ENCODE measurements around the gene BBS2. TPM values are rescaled to one million over a fixed set of nuclear protein-coding genes. Genes with fewer than 3 reads are reported as not detected.

BBS2 gene
- total RNA-seq, 4 donors from 2014 or later = 22.9 to 66.0 (median 39.6) TPM

DNA sequence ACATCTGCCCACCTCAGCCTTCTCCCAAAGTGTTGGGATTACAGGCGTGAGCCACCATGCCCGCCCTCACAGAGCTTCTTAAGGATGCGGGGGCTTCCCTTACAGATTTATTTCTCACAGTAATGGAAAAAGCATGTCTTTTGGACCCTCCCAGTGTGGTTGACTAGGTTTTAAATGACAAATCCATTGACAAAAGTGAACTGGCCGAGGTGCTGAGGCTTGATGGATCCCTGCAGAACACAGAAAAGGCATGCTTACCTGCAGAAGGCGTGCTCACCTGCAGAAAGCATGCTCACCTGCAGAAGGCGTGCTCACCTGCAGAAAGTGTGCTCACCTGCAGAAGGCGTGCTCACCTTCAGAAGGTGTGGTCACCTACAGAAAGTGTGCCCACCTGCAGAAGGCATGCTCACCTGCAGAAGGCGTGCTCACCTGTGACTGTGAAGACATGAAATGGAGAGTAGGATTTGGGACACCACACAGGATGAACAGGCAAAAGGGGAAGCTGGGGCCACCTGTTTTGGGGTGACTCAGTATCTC, 15.1 kb upstream of the BBS2 start:
- no peak for DNase-seq

DNA sequence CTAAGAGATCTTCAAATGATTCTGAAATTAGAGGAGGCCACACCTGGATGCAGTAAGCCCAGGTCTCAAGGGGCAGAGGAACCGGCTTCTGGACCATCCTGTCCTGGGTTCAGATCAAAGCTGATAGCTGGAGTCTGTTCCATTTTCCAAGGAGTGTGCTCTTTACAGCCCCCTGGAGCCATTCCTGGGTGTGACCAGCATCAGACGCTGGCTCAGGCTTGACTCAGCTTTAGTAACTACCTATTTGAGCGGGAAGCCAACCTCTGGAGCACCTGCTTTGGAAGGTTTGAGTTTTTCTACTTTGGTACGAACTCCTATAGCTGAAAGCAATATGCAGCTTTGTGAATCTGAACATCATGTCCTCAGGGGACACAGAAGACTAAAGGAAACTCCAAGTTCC, 12.9 kb upstream of the BBS2 start:
- no peak for TF ChIP-seq POLR2A (IDR thresholded peaks at IDR 0.05)
- TF ChIP-seq, protein P1, sequence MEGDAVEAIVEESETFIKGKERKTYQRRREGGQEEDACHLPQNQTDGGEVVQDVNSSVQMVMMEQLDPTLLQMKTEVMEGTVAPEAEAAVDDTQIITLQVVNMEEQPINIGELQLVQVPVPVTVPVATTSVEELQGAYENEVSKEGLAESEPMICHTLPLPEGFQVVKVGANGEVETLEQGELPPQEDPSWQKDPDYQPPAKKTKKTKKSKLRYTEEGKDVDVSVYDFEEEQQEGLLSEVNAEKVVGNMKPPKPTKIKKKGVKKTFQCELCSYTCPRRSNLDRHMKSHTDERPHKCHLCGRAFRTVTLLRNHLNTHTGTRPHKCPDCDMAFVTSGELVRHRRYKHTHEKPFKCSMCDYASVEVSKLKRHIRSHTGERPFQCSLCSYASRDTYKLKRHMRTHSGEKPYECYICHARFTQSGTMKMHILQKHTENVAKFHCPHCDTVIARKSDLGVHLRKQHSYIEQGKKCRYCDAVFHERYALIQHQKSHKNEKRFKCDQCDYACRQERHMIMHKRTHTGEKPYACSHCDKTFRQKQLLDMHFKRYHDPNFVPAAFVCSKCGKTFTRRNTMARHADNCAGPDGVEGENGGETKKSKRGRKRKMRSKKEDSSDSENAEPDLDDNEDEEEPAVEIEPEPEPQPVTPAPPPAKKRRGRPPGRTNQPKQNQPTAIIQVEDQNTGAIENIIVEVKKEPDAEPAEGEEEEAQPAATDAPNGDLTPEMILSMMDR (IDR thresholded peaks at IDR 0.05) = no peak
- no peak for DNase-seq
- no peaks in the 10 kb centered on the region for H3K27me3 ChIP-seq
- H3K4me1 ChIP-seq = no peaks in the 10 kb centered on the region
- H3K27ac ChIP-seq = no peak overlapping the region
- no peaks in the 10 kb centered on the region for H3K9me3 ChIP-seq
- no peak overlapping the region for H3K4me3 ChIP-seq
- H3K36me3 ChIP-seq = no peaks in the 10 kb centered on the region

More for the DNA sequence above, 15.1 kb upstream of the BBS2 start:
- TF ChIP-seq, protein P1 (IDR thresholded peaks at IDR 0.05) = peak in 3 of 6 experiments; percentile 13 to 21 (median 15)
- TF ChIP-seq POLR2A (IDR thresholded peaks at IDR 0.05) = no peak
- no peaks in the 10 kb centered on the region for H3K27me3 ChIP-seq
- H3K9me3 ChIP-seq = no peaks in the 10 kb centered on the region
- H3K4me3 ChIP-seq = no peak overlapping the region
- H3K36me3 ChIP-seq = no peaks in the 10 kb centered on the region
- H3K27ac ChIP-seq = no peak overlapping the region
- no peaks in the 10 kb centered on the region for H3K4me1 ChIP-seq

DNA sequence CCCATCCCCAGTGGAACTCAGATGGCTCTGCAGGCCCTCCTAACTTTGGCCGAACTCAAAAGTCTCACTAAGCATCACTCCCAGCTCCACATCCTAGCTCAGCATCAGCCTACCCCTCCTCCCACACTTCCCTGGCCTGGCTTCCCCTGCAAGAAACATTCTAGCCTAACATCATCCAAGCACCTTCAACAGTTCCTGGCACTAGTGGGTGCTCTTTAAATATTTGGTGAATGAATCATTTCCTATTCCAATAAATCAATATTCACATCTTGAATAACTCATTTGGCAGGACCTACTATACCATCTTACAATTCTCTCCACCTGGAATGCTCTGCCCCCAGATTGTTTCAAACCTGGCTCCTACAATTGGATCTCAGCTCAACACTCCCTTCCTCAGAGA, 11.0 kb upstream of the BBS2 start:
- DNase-seq = no peak
- no peaks in the 10 kb centered on the region for H3K27me3 ChIP-seq
- H3K27ac ChIP-seq = no peak overlapping the region
- TF ChIP-seq, protein P1 (IDR thresholded peaks at IDR 0.05) = no peak
- no peak for TF ChIP-seq POLR2A (IDR thresholded peaks at IDR 0.05)
- H3K9me3 ChIP-seq = no peaks in the 10 kb centered on the region
- H3K36me3 ChIP-seq = no peaks in the 10 kb centered on the region
- no peak overlapping the region for H3K4me3 ChIP-seq
- no peaks in the 10 kb centered on the region for H3K4me1 ChIP-seq

DNA sequence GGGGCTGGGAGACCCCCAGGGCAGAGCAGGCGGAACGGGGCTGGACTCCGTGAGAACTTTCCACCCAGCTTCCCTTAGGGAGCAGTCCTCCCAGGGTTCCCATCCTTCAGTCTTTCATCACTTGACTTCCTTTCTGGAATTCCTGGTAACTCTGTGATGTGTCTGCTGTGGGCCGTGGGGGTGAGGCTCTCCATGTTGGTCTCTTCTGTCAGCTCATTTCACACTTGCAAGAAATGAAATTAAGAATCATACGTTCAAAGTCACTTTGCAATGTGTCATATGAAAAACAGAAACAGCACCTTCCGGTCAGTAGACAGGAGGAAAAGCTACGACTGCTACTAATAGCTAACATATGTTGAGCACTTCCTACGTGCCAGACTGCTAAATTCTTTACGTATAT, 5.4 kb upstream of the BBS2 start:
- no peak for DNase-seq
- Histone ChIP-seq H3K9me3 (no peaks in the 10 kb centered on the region), H3K4me1 (peaks cover 0 to 5% (median 3%) of the 10 kb centered on the region in 4 donors), H3K27me3 (no peaks in the 10 kb centered on the region), H3K36me3 (no peaks in the 10 kb centered on the region), H3K27ac (no peak overlapping the region), H3K4me3 (no peak overlapping the region)
- TF ChIP-seq POLR2A (IDR thresholded peaks at IDR 0.05) = no peak
- TF ChIP-seq, protein P1 (IDR thresholded peaks at IDR 0.05) = no peak

DNA sequence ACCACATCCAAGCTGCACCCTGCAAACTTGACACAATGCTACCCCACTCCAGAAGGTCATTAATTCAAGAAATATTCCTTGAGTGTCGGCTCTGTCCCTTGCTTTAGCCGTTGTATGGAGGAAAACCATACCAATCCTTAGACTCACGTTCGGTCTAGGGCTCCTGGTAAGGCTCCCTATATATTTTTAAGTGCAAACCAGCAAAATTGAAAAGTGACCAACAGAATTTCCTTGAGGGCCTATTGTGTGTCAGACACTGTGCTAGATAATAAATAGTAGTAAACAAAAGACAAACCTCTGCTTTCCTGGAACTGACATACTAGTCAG, 390 bp upstream of the BBS2 start:
- no peaks in the 10 kb centered on the region for H3K27me3 ChIP-seq
- peaks cover 3 to 31% (median 7%) of the 10 kb centered on the region in 4 donors for H3K4me1 ChIP-seq
- TF ChIP-seq POLR2A (IDR thresholded peaks at IDR 0.05) = no peak
- TF ChIP-seq, protein P1 (IDR thresholded peaks at IDR 0.05) = no peak
- no peaks in the 10 kb centered on the region for H3K36me3 ChIP-seq
- no peaks in the 10 kb centered on the region for H3K9me3 ChIP-seq
- H3K27ac ChIP-seq = peak overlapping the region; percentile 79 to 97 (median 88)
- peak overlapping the region; percentile 68 to 94 (median 78) for H3K4me3 ChIP-seq
- no peak for DNase-seq

DNA sequence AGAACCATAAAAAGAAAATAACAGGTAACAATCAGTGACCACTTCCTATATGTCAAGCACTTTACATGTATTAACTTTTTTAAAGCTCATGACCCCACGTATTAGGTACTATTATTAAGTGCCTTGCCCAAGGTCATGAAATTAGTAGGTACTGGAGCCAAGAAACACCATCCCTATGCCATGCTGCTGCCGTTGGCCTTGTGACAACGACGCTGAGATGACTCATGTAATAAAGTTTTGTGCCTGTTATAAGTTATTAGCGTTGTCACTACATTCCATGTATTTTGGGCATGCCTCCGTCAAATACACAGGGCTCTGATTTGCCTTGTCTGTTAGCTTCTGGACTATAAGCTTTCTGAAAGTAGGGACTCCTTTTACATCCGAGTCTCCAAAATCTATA, 1.4 kb downstream of the BBS2 start:
- no peaks in the 10 kb centered on the region for H3K27me3 ChIP-seq
- no peaks in the 10 kb centered on the region for H3K36me3 ChIP-seq
- peak overlapping the region in 1 of 4 donors; percentile 80 for H3K4me3 ChIP-seq
- no peaks in the 10 kb centered on the region for H3K9me3 ChIP-seq
- no peak for DNase-seq
- H3K27ac ChIP-seq = no peak overlapping the region
- peaks cover 3 to 34% (median 7%) of the 10 kb centered on the region in 4 donors for H3K4me1 ChIP-seq
- TF ChIP-seq, protein P1 (IDR thresholded peaks at IDR 0.05) = no peak
- TF ChIP-seq POLR2A (IDR thresholded peaks at IDR 0.05) = no peak

All from Peyer's patch (tissue), 4 donors.